SK-N-SH treated with all-trans-retinoic acid at 6 μM for 48 hours (cell line): Measurements from ENCODE around the gene UNKL.

Source experiments
- ARNTL ChIP-seq: fragments of 450-650 bp; formaldehyde crosslinking; IDR thresholded peaks from 2 replicates; pipeline ENCODE4 v1.5.0; 2020; ENCODE audit warnings: low read depth, mild to moderate bottlenecking, moderate library complexity, borderline replicate concordance
- ESRRG ChIP-seq: fragments of 250-450 bp; sonication (Bioruptor Pico); IDR thresholded peaks from 2 replicates; pipeline ENCODE4 v1.6.1; 2021; ENCODE audit warnings: mild to moderate bottlenecking
- POU6F1 ChIP-seq: fragments of 250-450 bp; sonication (Bioruptor Pico); IDR thresholded peaks from 2 replicates; pipeline ENCODE4 v1.8.0; 2021; ENCODE audit warnings: low read depth, mild to moderate bottlenecking, moderate library complexity, borderline replicate concordance
- PPARA ChIP-seq: fragments of 250-450 bp; sonication (Bioruptor Pico); IDR thresholded peaks from 2 replicates; pipeline ENCODE4 v1.5.0; 2020; ENCODE audit warnings: mild to moderate bottlenecking, borderline replicate concordance
- RARB ChIP-seq: fragments of 250-450 bp; sonication (Bioruptor Pico); IDR thresholded peaks from 2 replicates; pipeline ENCODE4 v1.8.0; 2021; ENCODE audit warnings: mild to moderate bottlenecking, moderate library complexity
- SNAI2 ChIP-seq: fragments of 250-450 bp; sonication (Bioruptor Pico); IDR thresholded peaks from 2 replicates; pipeline ENCODE4 v1.5.0; 2020; ENCODE audit warnings: mild to moderate bottlenecking, moderate library complexity
- TCF4 ChIP-seq: fragments of 250-450 bp; sonication (Bioruptor Pico); IDR thresholded peaks from 2 replicates; pipeline ENCODE4 v1.8.0; 2021; ENCODE audit warnings: mild to moderate bottlenecking, moderate library complexity, borderline replicate concordance
- TSHZ2 ChIP-seq: fragments of 250-450 bp; sonication (Bioruptor Pico); IDR thresholded peaks from 2 replicates; pipeline ENCODE4 v1.5.0; 2020; ENCODE audit warnings: mild to moderate bottlenecking, moderate library complexity
- ZFP3 ChIP-seq: fragments of 250-450 bp; sonication (Bioruptor Pico); IDR thresholded peaks from 2 replicates; pipeline ENCODE4 v1.5.0; 2020; ENCODE audit warnings: mild to moderate bottlenecking, moderate library complexity
- ZFP30 ChIP-seq: fragments of 450-650 bp; formaldehyde crosslinking; IDR thresholded peaks from 2 replicates; pipeline ENCODE4 v1.5.0; 2022; ENCODE audit warnings: mild to moderate bottlenecking, moderate library complexity
- ZNF565 ChIP-seq: fragments of 450-650 bp; formaldehyde crosslinking; conservative IDR thresholded peaks from 2 replicates; pipeline ENCODE4 v1.5.0; 2020; ENCODE audit warnings: low read depth, mild to moderate bottlenecking, moderate library complexity
- TF ChIP-seq, protein P1 (sequence below): fragments of 250-450 bp; sonication (Bioruptor Pico); IDR thresholded peaks from 2 replicates; pipeline ENCODE4 v1.8.0; 2020; ENCODE audit warnings: mild to moderate bottlenecking, moderate library complexity, borderline replicate concordance
- TF ChIP-seq, protein P2 (sequence below): fragments of 250-450 bp; sonication (Bioruptor Pico); IDR thresholded peaks from 2 replicates; pipeline ENCODE4 v1.5.1; 2021; ENCODE audit warnings: mild to moderate bottlenecking, moderate library complexity
- TF ChIP-seq, protein P3 (sequence below): fragments of 250-450 bp; sonication (Bioruptor Pico); IDR thresholded peaks from 2 replicates; pipeline ENCODE4 v1.5.1; 2020; ENCODE audit warnings: low read depth, mild to moderate bottlenecking, moderate library complexity

- TF ChIP-seq, protein P1, sequence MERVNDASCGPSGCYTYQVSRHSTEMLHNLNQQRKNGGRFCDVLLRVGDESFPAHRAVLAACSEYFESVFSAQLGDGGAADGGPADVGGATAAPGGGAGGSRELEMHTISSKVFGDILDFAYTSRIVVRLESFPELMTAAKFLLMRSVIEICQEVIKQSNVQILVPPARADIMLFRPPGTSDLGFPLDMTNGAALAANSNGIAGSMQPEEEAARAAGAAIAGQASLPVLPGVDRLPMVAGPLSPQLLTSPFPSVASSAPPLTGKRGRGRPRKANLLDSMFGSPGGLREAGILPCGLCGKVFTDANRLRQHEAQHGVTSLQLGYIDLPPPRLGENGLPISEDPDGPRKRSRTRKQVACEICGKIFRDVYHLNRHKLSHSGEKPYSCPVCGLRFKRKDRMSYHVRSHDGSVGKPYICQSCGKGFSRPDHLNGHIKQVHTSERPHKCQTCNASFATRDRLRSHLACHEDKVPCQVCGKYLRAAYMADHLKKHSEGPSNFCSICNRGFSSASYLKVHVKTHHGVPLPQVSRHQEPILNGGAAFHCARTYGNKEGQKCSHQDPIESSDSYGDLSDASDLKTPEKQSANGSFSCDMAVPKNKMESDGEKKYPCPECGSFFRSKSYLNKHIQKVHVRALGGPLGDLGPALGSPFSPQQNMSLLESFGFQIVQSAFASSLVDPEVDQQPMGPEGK (CRISPR knock-in tag), result no peak
- TF ChIP-seq TSHZ2 (no peak), PPARA (no peak), ZFP30 (CRISPR knock-in tag) (no peak), ARNTL (CRISPR knock-in tag) (no peak), TCF4 (CRISPR knock-in tag) (no peak), RARB (no peak), ESRRG (CRISPR knock-in tag) (no peak), ZNF565 (no peak), SNAI2 (CRISPR knock-in tag) (no peak), ZFP3 (CRISPR knock-in tag) (no peak), POU6F1 (CRISPR knock-in tag) (no peak)
- TF ChIP-seq, protein P2, sequence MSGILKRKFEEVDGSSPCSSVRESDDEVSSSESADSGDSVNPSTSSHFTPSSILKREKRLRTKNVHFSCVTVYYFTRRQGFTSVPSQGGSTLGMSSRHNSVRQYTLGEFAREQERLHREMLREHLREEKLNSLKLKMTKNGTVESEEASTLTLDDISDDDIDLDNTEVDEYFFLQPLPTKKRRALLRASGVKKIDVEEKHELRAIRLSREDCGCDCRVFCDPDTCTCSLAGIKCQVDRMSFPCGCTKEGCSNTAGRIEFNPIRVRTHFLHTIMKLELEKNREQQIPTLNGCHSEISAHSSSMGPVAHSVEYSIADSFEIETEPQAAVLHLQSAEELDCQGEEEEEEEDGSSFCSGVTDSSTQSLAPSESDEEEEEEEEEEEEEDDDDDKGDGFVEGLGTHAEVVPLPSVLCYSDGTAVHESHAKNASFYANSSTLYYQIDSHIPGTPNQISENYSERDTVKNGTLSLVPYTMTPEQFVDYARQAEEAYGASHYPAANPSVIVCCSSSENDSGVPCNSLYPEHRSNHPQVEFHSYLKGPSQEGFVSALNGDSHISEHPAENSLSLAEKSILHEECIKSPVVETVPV (CRISPR knock-in tag), result no peak
- TF ChIP-seq, protein P3, sequence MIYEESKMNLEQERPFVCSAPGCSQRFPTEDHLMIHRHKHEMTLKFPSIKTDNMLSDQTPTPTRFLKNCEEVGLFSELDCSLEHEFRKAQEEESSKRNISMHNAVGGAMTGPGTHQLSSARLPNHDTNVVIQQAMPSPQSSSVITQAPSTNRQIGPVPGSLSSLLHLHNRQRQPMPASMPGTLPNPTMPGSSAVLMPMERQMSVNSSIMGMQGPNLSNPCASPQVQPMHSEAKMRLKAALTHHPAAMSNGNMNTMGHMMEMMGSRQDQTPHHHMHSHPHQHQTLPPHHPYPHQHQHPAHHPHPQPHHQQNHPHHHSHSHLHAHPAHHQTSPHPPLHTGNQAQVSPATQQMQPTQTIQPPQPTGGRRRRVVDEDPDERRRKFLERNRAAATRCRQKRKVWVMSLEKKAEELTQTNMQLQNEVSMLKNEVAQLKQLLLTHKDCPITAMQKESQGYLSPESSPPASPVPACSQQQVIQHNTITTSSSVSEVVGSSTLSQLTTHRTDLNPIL (CRISPR knock-in tag), result no peak
These were observed 72.7 kb downstream of the UNKL start for GRCh38 chr16:1341495-1342420.
